Fibroblast of lung (primary cell): ENCODE results near the gene DOCK4. TPM values are rescaled to one million over a fixed set of nuclear protein-coding genes. Genes with fewer than 3 reads are reported as not detected.

Experiments used
- DNase-seq, 2 donors: peaks; one replicate each; pipeline versions ENCODE4 v3.0.0 to v3.0.0-alpha.2; 2010; ENCODE audit warnings: low read depth in 2 of 2
- H2AFZ ChIP-seq: 2 replicates; pipeline ENCODE4 v1.5.1; 2012; ENCODE audit warnings: low read length, control low read depth, inconsistent platforms
- H3K27ac ChIP-seq: 2 replicates; pipeline ENCODE4 v1.5.1; 2011; ENCODE audit warnings: low read length, control low read depth; ENCODE audit not compliant: insufficient read depth
- H3K27me3 ChIP-seq: 2 replicates; pipeline ENCODE4 v1.5.1; 2011; ENCODE audit warnings: mild to moderate bottlenecking, low read length; ENCODE audit not compliant: control insufficient read depth, insufficient read depth
- H3K36me3 ChIP-seq: 2 replicates; pipeline ENCODE4 v1.5.1; 2011; ENCODE audit warnings: low read length; ENCODE audit not compliant: control insufficient read depth, insufficient read depth
- H3K4me1 ChIP-seq: 2 replicates; pipeline ENCODE4 v1.5.1; 2011; ENCODE audit warnings: low read length; ENCODE audit not compliant: control insufficient read depth, insufficient read depth; ENCODE audit errors: extremely low read depth
- H3K4me2 ChIP-seq: 2 replicates; pipeline ENCODE4 v1.5.1; 2011; ENCODE audit warnings: low read length, control low read depth; ENCODE audit not compliant: insufficient read depth; ENCODE audit errors: extremely low read depth
- H3K4me3 ChIP-seq, 4 experiments: fragments of 200-600 bp in 1 of 4; sonication (generic) in 1 of 4; replicated peaks in 1 of 4; 2 replicates each; pipeline ENCODE4 v1.5.1; 2011 to 2016; ENCODE audit warnings: low read length in 4 of 4, low read depth in 3 of 4, mild to moderate bottlenecking in 3 of 4, control low read depth in 2 of 4, inconsistent platforms in 1 of 4, mixed read lengths in 1 of 4; ENCODE audit not compliant: insufficient read depth in 1 of 4; ENCODE audit errors: control extremely low read depth in 1 of 4
- H3K79me2 ChIP-seq: 2 replicates; pipeline ENCODE4 v1.5.1; 2012; ENCODE audit warnings: mild to moderate bottlenecking, low read length, inconsistent platforms; ENCODE audit not compliant: control insufficient read depth, insufficient read depth
- H3K9ac ChIP-seq: 2 replicates; pipeline ENCODE4 v1.5.1; 2011; ENCODE audit warnings: mild to moderate bottlenecking, low read length, control low read depth; ENCODE audit not compliant: insufficient read depth
- H3K9me3 ChIP-seq: 2 replicates; pipeline ENCODE4 v1.5.1; 2012; ENCODE audit warnings: low read depth, low read length; ENCODE audit not compliant: control insufficient read depth, insufficient read depth
- H4K20me1 ChIP-seq: 2 replicates; pipeline ENCODE4 v1.5.1; 2011; ENCODE audit warnings: low read length; ENCODE audit not compliant: control insufficient read depth, insufficient read depth; ENCODE audit errors: extremely low read depth
- EZH2 ChIP-seq: IDR thresholded peaks from 2 replicates; pipeline ENCODE4 v1.5.1; 2012; ENCODE audit warnings: low read length, control low read depth, mild to moderate bottlenecking; ENCODE audit errors: missing control alignments
- polyA plus RNA-seq, 2 donors: library from polyadenylated mRNA; depleted of rRNA in 1 of 2; stranded (reverse) in 1 of 2; unstranded in 1 of 2; fragments of >200 nt; gene quantifications; 2 replicates each; pipeline ENCODE4 v1.2.1, GENCODE V29; 2011 to 2012; ENCODE audit warnings: missing spikeins in 1 of 2
- total RNA-seq: library from RNA; depleted of rRNA; stranded (reverse); fragments of >200 nt; gene quantifications from 2 replicates; pipeline ENCODE4 v1.2.1, GENCODE V29; 2014
- TF ChIP-seq, protein P1 (sequence below), 2 donors: IDR thresholded peaks in 1 of 2; conservative IDR thresholded peaks in 1 of 2; 1 replicate in 1 of 2; 2 replicates in 1 of 2; pipeline ENCODE4 v1.5.1; 2011 to 2012; ENCODE audit warnings: low read length in 2 of 2, control low read depth in 1 of 2, inconsistent platforms in 1 of 2, low read depth in 1 of 2, mild to moderate bottlenecking in 1 of 2

The DOCK4 gene
- total and polyA plus RNA-seq, 2 donors (not counting 1 experiment from before 2014, with no cell fraction given) = 20.8 to 39.3 TPM

DNA sequence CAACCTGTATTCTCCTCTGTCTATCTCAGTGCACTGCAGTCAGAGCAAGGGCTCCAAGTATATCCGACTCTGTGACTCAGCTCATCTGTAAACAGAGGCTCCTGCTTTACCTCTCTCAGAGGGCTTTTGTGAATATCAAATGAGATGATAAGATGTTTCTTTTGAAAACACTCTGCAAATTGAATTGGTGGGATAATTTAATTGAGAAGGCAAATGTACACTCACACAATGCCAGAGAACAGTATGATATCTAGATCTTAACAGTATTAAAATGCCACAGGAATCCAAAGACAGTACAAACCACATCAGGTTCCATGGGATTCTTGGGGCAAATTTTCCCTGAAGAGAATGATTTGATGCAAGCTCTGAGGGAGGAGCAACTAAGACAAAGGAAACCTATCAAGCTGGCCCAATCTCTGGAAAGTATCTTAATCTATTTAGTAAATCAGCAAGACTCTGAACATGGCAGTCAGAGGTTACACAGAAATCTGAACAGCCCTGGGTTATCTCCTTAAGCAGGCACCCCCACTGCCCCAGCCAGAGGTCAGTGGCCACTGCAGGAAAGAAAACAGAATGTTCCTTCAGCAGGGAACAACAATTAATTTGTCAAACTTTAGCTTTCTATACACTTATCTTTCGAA is 45.9 kb downstream of the DOCK4 start:
- TF ChIP-seq, protein P1, sequence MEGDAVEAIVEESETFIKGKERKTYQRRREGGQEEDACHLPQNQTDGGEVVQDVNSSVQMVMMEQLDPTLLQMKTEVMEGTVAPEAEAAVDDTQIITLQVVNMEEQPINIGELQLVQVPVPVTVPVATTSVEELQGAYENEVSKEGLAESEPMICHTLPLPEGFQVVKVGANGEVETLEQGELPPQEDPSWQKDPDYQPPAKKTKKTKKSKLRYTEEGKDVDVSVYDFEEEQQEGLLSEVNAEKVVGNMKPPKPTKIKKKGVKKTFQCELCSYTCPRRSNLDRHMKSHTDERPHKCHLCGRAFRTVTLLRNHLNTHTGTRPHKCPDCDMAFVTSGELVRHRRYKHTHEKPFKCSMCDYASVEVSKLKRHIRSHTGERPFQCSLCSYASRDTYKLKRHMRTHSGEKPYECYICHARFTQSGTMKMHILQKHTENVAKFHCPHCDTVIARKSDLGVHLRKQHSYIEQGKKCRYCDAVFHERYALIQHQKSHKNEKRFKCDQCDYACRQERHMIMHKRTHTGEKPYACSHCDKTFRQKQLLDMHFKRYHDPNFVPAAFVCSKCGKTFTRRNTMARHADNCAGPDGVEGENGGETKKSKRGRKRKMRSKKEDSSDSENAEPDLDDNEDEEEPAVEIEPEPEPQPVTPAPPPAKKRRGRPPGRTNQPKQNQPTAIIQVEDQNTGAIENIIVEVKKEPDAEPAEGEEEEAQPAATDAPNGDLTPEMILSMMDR (conservative IDR thresholded peaks at IDR 0.05 in 1 of 2, IDR thresholded peaks at IDR 0.05 in 1 of 2; ENCODE audit: low read depth in 1 of 2, low read length in 2 of 2) = no peak
- TF ChIP-seq EZH2 = no peak
- no peak overlapping the region for H3K4me3 ChIP-seq
- H3K9me3 ChIP-seq = no peaks in the 10 kb centered on the region
- no peak overlapping the region for H3K27ac ChIP-seq
- peaks cover 8% of the 10 kb centered on the region for H3K4me1 ChIP-seq
- H3K4me2 ChIP-seq = peak overlapping the region; percentile 46
- peak; percentile 48 for DNase-seq
- H3K27me3 ChIP-seq = no peaks in the 10 kb centered on the region
- no peaks in the 10 kb centered on the region for H3K36me3 ChIP-seq
- H3K79me2 ChIP-seq = peaks cover 1% of the 10 kb centered on the region
- H4K20me1 ChIP-seq = no peaks in the 10 kb centered on the region
- no peak overlapping the region for H2AFZ ChIP-seq
- no peak overlapping the region for H3K9ac ChIP-seq

DNA sequence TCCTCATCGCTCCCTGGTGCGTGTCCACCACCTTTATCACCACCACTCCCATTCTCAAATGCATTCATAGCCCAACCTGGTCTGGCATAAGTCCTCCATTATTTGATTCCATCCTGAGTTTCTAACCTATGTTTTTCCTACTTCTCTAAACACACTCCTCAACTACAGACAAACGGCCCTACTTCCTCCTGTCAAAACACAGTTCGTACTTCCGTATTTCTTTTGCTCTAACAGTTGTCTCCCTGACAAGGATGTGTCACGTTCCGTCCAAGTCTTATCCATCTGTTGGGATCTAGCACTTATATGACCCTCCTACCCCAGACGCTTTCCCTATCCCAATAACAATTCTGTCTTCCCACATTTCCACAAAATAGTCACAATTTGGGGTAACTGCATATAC is 46.8 kb downstream of the DOCK4 start:
- DNase-seq = no peak
- Histone ChIP-seq H4K20me1 (no peaks in the 10 kb centered on the region), H3K4me2 (no peak overlapping the region), H3K27me3 (no peaks in the 10 kb centered on the region), H3K4me3 (no peak overlapping the region), H2AFZ (no peak overlapping the region), H3K9ac (no peak overlapping the region), H3K36me3 (no peaks in the 10 kb centered on the region), H3K9me3 (no peaks in the 10 kb centered on the region), H3K79me2 (peaks cover 1% of the 10 kb centered on the region), H3K27ac (no peak overlapping the region), H3K4me1 (peaks cover 8% of the 10 kb centered on the region)
- no peak for TF ChIP-seq EZH2
- TF ChIP-seq, protein P1 (conservative IDR thresholded peaks at IDR 0.05 in 1 of 2, IDR thresholded peaks at IDR 0.05 in 1 of 2; ENCODE audit: low read depth in 1 of 2, low read length in 2 of 2) = no peak

DNA sequence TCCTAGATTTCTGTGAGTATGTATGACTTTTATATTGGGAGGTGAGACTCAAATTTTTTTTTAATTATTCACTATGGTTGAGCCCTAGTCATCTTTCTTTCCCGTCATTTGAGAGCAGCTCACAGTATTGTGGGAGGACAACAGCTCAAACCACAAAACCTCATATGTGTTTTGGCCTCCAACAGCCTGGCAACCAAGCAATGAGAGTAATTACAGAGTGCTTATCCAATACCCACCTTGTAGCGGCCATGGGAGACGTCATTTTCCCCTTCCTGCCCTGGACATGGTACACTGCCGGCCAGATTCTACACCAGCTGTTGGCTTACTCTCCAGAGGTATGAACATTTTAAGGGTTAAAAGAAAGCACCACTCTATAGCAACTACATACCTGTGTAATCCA is 49.1 kb downstream of the DOCK4 start:
- peak; percentile 73 to 97 for DNase-seq
- Histone ChIP-seq H3K4me3 (no peak overlapping the region), H3K9ac (no peak overlapping the region), H4K20me1 (no peaks in the 10 kb centered on the region), H3K4me2 (peak overlapping the region; percentile 7), H3K9me3 (no peaks in the 10 kb centered on the region), H2AFZ (no peak overlapping the region), H3K27me3 (no peaks in the 10 kb centered on the region), H3K4me1 (peaks cover 7% of the 10 kb centered on the region), H3K27ac (no peak overlapping the region), H3K36me3 (no peaks in the 10 kb centered on the region), H3K79me2 (peaks cover 1% of the 10 kb centered on the region)
- no peak for TF ChIP-seq EZH2
- TF ChIP-seq, protein P1 (conservative IDR thresholded peaks at IDR 0.05 in 1 of 2, IDR thresholded peaks at IDR 0.05 in 1 of 2; ENCODE audit: low read depth in 1 of 2, low read length in 2 of 2) = no peak
